ENCODE measurements around the gene CCDC184.
A peak's percentile ranks its signal among the peaks of the same experiment; 100 is the strongest.

CCDC184 gene

GRCh38 chr12:48183091-48183875, at the start of gene CCDC184:
Gene CCDC184, plus strand, starts transcription at chr12:48183644. Its CDS starts 479 bp downstream, at chr12:48184123.
- Histone ChIP-seq H3K4me1 (peaks cover 7% of the 10 kb centered on the region), H3K79me2 (no peaks in the 10 kb centered on the region), H3K9ac (no peak within 1 kb of the TSS), H3K27ac (peak within 1 kb of the TSS; percentile 22), H3K4me2 (ENCODE audit: low read length) (peak within 1 kb of the TSS; percentile 93), H3K9me3 (ENCODE audit: control insufficient read depth, low read length) (no peaks in the 10 kb centered on the region), H3K27me3 (ENCODE audit: control insufficient read depth, insufficient read depth, low read length) (no peaks in the 10 kb centered on the region), H2AFZ (peak within 1 kb of the TSS; percentile 79), H3K36me3 (ENCODE audit: control insufficient read depth, insufficient read depth, low read length) (no peaks in the 10 kb centered on the region), H3K4me3 (ENCODE audit: low read depth, low read length) (peak within 1 kb of the TSS; percentile 87)
- peak; percentile 41 for TF ChIP-seq CTCF (IDR thresholded peaks at IDR 0.05)

GRCh38 chr12:48135027-48135426, 48.4 kb upstream of the CCDC184 start:
- Histone ChIP-seq H3K4me2 (ENCODE audit: low read length) (no peak overlapping the region), H3K79me2 (no peaks in the 10 kb centered on the region), H2AFZ (no peak overlapping the region), H3K4me3 (ENCODE audit: low read depth, low read length) (no peak overlapping the region), H3K4me1 (no peaks in the 10 kb centered on the region), H3K27me3 (ENCODE audit: control insufficient read depth, insufficient read depth, low read length) (no peaks in the 10 kb centered on the region), H3K9ac (no peak overlapping the region), H3K36me3 (ENCODE audit: control insufficient read depth, insufficient read depth, low read length) (no peaks in the 10 kb centered on the region), H3K9me3 (ENCODE audit: control insufficient read depth, low read length) (no peaks in the 10 kb centered on the region), H3K27ac (no peak overlapping the region)
- no peak for TF ChIP-seq CTCF (IDR thresholded peaks at IDR 0.05)

GRCh38 chr12:48142818-48143674, 40.4 kb upstream of the CCDC184 start:
- H3K9me3 ChIP-seq (ENCODE audit: control insufficient read depth, low read length), result no peaks in the 10 kb centered on the region

GRCh38 chr12:48143898-48144297, 39.5 kb upstream of the CCDC184 start:
- no peaks in the 10 kb centered on the region for H3K36me3 ChIP-seq (ENCODE audit: control insufficient read depth, insufficient read depth, low read length)
- no peak overlapping the region for H3K9ac ChIP-seq
- no peak for TF ChIP-seq CTCF (IDR thresholded peaks at IDR 0.05)
- no peak overlapping the region for H2AFZ ChIP-seq
- no peak overlapping the region for H3K4me2 ChIP-seq (ENCODE audit: low read length)
- no peaks in the 10 kb centered on the region for H3K9me3 ChIP-seq (ENCODE audit: control insufficient read depth, low read length)
- H3K27ac ChIP-seq, result no peak overlapping the region
- H3K4me3 ChIP-seq (ENCODE audit: low read depth, low read length), result no peak overlapping the region
- no peaks in the 10 kb centered on the region for H3K27me3 ChIP-seq (ENCODE audit: control insufficient read depth, insufficient read depth, low read length)
- no peaks in the 10 kb centered on the region for H3K79me2 ChIP-seq
- H3K4me1 ChIP-seq, result no peaks in the 10 kb centered on the region

More at GRCh38 chr12:48142818-48143674, 40.4 kb upstream of the CCDC184 start:
- TF ChIP-seq CTCF (IDR thresholded peaks at IDR 0.05), result no peak
- Histone ChIP-seq H3K27me3 (ENCODE audit: control insufficient read depth, insufficient read depth, low read length) (no peaks in the 10 kb centered on the region), H3K79me2 (no peaks in the 10 kb centered on the region), H3K9ac (no peak overlapping the region), H3K27ac (no peak overlapping the region), H3K4me3 (ENCODE audit: low read depth, low read length) (no peak overlapping the region), H3K4me2 (ENCODE audit: low read length) (no peak overlapping the region), H3K36me3 (ENCODE audit: control insufficient read depth, insufficient read depth, low read length) (no peaks in the 10 kb centered on the region), H2AFZ (no peak overlapping the region), H3K4me1 (no peaks in the 10 kb centered on the region)
